ENCODE measurements around the gene OBSCN.

DNA sequence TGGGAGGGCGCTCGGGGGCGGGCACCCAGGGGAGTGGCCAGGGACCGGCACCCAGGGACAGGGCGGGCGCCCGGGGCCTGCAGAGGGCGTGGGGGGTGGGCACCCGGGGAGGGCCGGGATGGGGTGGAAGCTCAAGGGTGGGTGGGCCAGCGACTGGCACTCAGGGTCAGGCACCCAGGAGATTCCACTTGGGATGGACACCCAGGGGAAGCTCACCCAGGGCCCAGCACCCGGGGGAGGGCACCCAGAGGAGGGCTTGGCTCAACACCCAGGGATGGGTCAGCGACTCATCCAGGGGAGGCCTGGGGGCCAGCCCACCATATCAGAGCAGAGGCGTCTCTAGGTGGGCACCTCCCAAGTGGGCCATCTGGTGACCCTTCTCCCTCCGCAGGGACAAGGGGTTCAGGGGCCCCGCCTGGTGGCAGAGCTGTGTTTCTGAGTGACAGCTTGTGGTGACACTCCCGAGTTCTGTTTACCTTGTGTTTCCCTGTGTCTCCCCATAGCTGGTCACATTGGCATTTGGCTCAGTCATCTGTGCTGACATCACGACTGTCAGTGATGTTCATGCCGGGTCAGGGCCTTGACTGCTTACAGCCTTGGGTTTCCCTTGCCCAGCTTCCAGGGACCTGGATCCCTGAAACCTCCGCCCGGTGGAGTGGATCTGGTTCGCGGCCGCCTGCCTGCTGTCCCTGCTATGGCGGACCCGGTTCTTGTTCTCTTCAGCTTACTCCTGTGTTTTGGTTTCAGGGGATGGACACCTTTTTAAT, 41.5 kb upstream of the OBSCN start:
- TF ChIP-seq ZNF570 (CRISPR knock-in tag; IDR thresholded peaks at IDR 0.05; ENCODE audit: borderline replicate concordance) (no peak), CHD2 (IDR thresholded peaks at IDR 0.05; ENCODE audit: low read depth, low read length) (no peak), CTCF (CRISPR knock-in tag; IDR thresholded peaks at IDR 0.05) (peak; percentile 76), GZF1 (CRISPR knock-in tag; IDR thresholded peaks at IDR 0.05) (no peak)
